ENCODE results near the gene RUSC2.
"Not testable (repeated sequence)": the region's sequence is repeated elsewhere in the genome, so short reads cannot be mapped to it uniquely, and the experiment has no call there.

RUSC2 gene

GRCh38 chr9:35489313-35490154 lies at the start of gene RUSC2:
RUSC2 (plus strand) TSS chr9:35490111; CDS start chr9:35546522, 56,411 bp downstream.
- peak; percentile 91 for DNase-seq (ENCODE audit: low read depth)

GRCh38 chr9:35446012-35446411 lies 43.9 kb upstream of the RUSC2 start:
- no peak for DNase-seq (ENCODE audit: low read depth)

GRCh38 chr9:35448496-35448895 lies 41.4 kb upstream of the RUSC2 start:
- DNase-seq (ENCODE audit: low read depth): peak; percentile 25

- peak; percentile 13 for DNase-seq (ENCODE audit: low read depth)
Observed at GRCh38 chr9:35452481-35452880, 37.4 kb upstream of the RUSC2 start.

- DNase-seq (ENCODE audit: low read depth): no peak
Observed at GRCh38 chr9:35453786-35454185, 36.1 kb upstream of the RUSC2 start.

- no peak for DNase-seq (ENCODE audit: low read depth)
Observed at GRCh38 chr9:35464141-35465025, 25.5 kb upstream of the RUSC2 start.

GRCh38 chr9:35470340-35470739 lies 19.6 kb upstream of the RUSC2 start:
- DNase-seq (ENCODE audit: low read depth): no peak

GRCh38 chr9:35470894-35471293 lies 19.0 kb upstream of the RUSC2 start:
- peak; percentile 64 for DNase-seq (ENCODE audit: low read depth)

GRCh38 chr9:35476596-35476995 lies 13.3 kb upstream of the RUSC2 start:
- DNase-seq (ENCODE audit: low read depth): no peak

- peak; percentile 87 for DNase-seq (ENCODE audit: low read depth)
Observed at GRCh38 chr9:35477211-35477855, 12.6 kb upstream of the RUSC2 start.

- DNase-seq (ENCODE audit: low read depth): no peak
Observed at GRCh38 chr9:35478871-35479270, 11.0 kb upstream of the RUSC2 start.

- peak; percentile 82 for DNase-seq (ENCODE audit: low read depth)
Observed at GRCh38 chr9:35481347-35481975, 8.4 kb upstream of the RUSC2 start.

GRCh38 chr9:35482071-35482470 lies 7.8 kb upstream of the RUSC2 start:
- peak; percentile 52 for DNase-seq (ENCODE audit: low read depth)

GRCh38 chr9:35484406-35484805 lies 5.5 kb upstream of the RUSC2 start:
- DNase-seq (ENCODE audit: low read depth): no peak

- DNase-seq (ENCODE audit: low read depth): no peak
Observed at GRCh38 chr9:35487081-35487480, 2.8 kb upstream of the RUSC2 start.

- DNase-seq (ENCODE audit: low read depth): peak; percentile 49
Observed at GRCh38 chr9:35488021-35488420, 1.9 kb upstream of the RUSC2 start.

- DNase-seq (ENCODE audit: low read depth): no peak
Observed at GRCh38 chr9:35488566-35489312, 1.2 kb upstream of the RUSC2 start.

GRCh38 chr9:35490155-35490909 lies 421 bp downstream of the RUSC2 start:
- peak; percentile 35 for DNase-seq (ENCODE audit: low read depth)

- DNase-seq (ENCODE audit: low read depth): no peak
Observed at GRCh38 chr9:35490910-35491465, 1.1 kb downstream of the RUSC2 start.

- DNase-seq (ENCODE audit: low read depth): not testable (repeated sequence)
Observed at GRCh38 chr9:35493119-35493518, 3.2 kb downstream of the RUSC2 start.
